Measurements from ENCODE around the gene CREBRF.
"Not testable (repeated sequence)": the region's sequence is repeated elsewhere in the genome, so short reads cannot be mapped to it uniquely, and the experiment has no call there.

The CREBRF gene

DNA sequence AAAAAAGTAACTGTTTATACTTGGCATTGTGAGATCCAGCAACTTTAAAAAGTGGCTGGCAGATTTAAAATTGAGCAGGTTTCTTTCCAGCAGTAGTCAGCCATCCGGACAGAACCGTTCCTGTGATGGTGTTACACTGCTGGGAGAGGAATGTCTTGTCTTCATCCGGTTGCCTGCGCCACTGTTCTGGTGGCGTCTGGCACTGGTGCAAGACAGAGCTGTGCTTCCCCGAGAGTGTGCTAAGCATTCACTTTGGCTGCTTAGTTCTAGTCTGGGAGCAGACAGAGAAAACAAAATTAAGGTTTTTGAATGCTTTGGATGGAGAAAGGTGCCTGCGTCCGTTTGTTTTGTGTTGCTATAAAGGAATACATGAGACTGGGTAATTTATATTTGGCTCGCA, 35.5 kb upstream of the CREBRF start:
- TF ChIP-seq, protein P1, sequence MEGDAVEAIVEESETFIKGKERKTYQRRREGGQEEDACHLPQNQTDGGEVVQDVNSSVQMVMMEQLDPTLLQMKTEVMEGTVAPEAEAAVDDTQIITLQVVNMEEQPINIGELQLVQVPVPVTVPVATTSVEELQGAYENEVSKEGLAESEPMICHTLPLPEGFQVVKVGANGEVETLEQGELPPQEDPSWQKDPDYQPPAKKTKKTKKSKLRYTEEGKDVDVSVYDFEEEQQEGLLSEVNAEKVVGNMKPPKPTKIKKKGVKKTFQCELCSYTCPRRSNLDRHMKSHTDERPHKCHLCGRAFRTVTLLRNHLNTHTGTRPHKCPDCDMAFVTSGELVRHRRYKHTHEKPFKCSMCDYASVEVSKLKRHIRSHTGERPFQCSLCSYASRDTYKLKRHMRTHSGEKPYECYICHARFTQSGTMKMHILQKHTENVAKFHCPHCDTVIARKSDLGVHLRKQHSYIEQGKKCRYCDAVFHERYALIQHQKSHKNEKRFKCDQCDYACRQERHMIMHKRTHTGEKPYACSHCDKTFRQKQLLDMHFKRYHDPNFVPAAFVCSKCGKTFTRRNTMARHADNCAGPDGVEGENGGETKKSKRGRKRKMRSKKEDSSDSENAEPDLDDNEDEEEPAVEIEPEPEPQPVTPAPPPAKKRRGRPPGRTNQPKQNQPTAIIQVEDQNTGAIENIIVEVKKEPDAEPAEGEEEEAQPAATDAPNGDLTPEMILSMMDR (conservative IDR thresholded peaks at IDR 0.05; ENCODE audit: control insufficient read depth, insufficient read depth, low read depth, low read length) = no peak
- H3K4me3 ChIP-seq (ENCODE audit: control insufficient read depth, low read depth, low read length) = no peak overlapping the region
- DNase-seq (ENCODE audit: low read depth) = no peak

DNA sequence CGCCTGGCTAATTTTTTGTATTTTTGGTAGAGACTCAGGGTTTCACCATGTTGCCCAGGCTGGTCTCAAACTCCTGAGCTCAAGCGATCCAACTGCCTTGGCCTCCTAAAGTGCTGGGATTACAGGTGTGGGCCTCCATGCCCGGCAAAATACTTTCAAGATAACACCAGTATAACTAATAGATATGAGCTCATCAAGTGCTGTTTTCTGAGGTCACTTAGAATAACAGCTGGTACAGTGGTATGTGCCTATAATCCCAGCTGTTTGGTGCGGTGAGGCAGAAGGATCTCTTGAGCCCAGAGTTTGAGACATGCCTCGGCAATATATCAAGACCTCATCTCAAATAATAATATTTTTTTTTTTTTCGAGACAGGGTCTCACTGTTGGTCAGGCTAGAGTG, 30.5 kb upstream of the CREBRF start:
- no peak overlapping the region for H3K4me3 ChIP-seq (ENCODE audit: control insufficient read depth, low read depth, low read length)
- no peak for DNase-seq (ENCODE audit: low read depth)
- TF ChIP-seq, protein P1 (conservative IDR thresholded peaks at IDR 0.05; ENCODE audit: control insufficient read depth, insufficient read depth, low read depth, low read length) = no peak

DNA sequence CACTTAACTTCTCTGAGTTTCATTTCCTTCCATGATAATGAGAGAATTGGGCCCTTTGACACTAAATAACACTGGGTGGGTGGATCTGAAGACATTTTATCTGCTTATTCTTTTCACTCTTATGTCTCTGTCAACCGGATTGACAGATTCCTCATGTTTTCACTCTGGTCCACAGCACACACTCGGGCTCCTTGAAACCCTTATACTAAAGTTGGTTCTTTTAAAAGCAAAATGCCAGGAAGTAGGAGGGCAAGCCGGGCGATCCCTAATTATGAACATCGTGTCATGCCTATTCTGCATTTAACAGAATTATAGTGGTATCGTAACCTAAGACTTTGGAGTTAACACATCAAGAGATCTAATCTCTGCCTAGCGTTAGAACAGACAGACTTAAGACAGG, 28.2 kb upstream of the CREBRF start:
- no peak overlapping the region for H3K4me3 ChIP-seq (ENCODE audit: control insufficient read depth, low read depth, low read length)
- no peak for DNase-seq (ENCODE audit: low read depth)
- TF ChIP-seq, protein P1 (conservative IDR thresholded peaks at IDR 0.05; ENCODE audit: control insufficient read depth, insufficient read depth, low read depth, low read length) = no peak

DNA sequence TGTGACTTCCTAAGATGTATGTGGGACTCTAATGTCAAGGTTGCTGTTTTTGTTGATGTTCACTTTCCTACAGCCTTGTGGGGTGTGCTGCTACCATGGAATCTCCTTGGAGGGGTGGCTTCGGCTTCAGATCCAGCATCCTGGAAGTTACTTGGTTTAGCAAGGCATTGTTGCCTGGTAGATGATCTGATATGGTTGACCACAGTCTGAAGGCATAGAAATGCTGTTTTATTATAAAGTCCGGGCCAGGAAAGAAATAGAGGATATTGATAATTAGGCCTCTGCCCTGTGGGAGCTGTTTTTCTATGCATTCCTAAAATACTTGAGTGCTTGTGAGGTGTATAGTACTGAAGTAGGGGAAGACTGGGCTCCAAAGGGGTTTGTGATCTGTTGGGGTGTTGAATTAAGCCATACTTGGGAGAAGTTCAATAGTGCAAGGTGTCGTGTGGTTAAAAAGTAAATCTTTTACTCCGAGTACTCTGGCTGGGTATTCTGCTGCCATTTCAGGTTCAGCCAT, 27.3 kb upstream of the CREBRF start:
- DNase-seq (ENCODE audit: low read depth) = no peak
- no peak overlapping the region for H3K4me3 ChIP-seq (ENCODE audit: control insufficient read depth, low read depth, low read length)
- TF ChIP-seq, protein P1 (conservative IDR thresholded peaks at IDR 0.05; ENCODE audit: control insufficient read depth, insufficient read depth, low read depth, low read length) = no peak

DNA sequence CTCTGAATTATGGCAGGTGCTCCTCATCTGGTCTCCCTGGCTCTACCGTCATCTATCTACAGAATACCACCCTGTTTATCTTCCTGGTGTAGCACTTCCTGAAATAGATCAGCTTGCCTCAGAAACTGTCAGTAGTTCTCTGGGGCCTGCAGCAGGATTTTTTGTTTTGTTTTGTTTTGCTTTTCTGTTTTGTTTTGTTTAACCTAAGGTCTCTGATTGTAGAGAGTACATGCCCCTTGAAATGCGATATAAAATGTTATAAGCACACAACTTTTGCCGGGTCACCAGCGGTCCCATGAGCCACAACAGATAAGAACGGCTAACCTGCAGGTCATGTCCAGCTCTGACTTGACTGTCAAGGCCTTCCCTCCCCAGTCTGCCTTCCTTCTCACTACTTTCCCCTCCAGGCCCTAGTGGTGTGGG, 26.6 kb upstream of the CREBRF start:
- no peak for DNase-seq (ENCODE audit: low read depth)
- no peak overlapping the region for H3K4me3 ChIP-seq (ENCODE audit: control insufficient read depth, low read depth, low read length)
- TF ChIP-seq, protein P1 (conservative IDR thresholded peaks at IDR 0.05; ENCODE audit: control insufficient read depth, insufficient read depth, low read depth, low read length) = no peak

DNA sequence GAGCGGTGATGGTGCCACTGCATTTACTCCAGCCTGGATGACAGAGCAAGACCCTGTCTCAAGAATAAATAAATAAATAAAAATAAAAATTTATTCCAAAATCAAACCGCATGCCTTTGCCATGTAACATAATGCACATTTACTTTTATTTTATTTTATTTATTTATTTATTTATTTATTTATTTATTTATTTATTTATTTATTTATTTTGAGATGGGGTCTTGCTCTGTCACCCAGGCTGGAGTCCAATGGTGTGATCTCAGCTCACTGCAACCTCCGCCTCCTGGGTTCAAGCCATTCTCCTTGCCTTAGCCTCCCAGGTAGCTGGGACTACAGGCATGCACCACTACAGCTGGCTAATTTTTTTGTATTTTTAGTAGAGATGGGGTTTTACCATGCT, 24.1 kb upstream of the CREBRF start:
- not testable (repeated sequence) for DNase-seq (ENCODE audit: low read depth); H3K4me3 ChIP-seq (ENCODE audit: control insufficient read depth, low read depth, low read length)

DNA sequence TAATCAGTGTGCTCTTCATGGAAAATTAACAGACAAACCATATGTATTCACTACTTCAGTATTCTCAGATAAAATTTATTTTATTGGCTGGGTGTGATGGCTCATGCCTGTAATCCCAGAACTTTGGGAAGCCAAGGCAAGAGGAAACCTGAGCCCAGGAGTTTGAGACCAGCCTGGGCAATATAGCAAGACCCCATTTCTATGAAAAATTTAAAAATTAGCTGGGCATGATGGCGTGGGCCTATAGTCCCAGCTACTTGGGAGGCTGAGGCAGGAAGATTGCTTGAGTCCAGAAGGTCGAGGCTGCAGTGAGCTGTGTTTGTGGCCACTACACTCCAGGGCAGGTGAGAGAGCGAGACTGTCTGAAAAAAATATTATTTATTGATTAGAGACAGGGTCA, 23.4 kb upstream of the CREBRF start:
- no peak for DNase-seq (ENCODE audit: low read depth)
- no peak overlapping the region for H3K4me3 ChIP-seq (ENCODE audit: control insufficient read depth, low read depth, low read length)
- TF ChIP-seq, protein P1 (conservative IDR thresholded peaks at IDR 0.05; ENCODE audit: control insufficient read depth, insufficient read depth, low read depth, low read length) = no peak
